ENCODE measurements around the gene TERT.

The TERT gene

GRCh38 chr5:1249366-1250280 lies 45.2 kb downstream of the TERT start:
- H2AK5ac ChIP-seq (ENCODE audit: low read length) = no peak overlapping the region
- no peak overlapping the region for H3K4me3 ChIP-seq (ENCODE audit: low read depth, low read length)
- H3K4me2 ChIP-seq (ENCODE audit: low read length) = no peak overlapping the region
- no peak overlapping the region for H4K8ac ChIP-seq (ENCODE audit: low read depth, low read length)
- H3K4ac ChIP-seq (ENCODE audit: low read depth, low read length) = no peak overlapping the region
- no peak overlapping the region for H3K18ac ChIP-seq (ENCODE audit: low read length)
- no peak overlapping the region for H3K14ac ChIP-seq (ENCODE audit: low read length)
- H3K9ac ChIP-seq (ENCODE audit: low read length) = no peak overlapping the region
- H4K12ac ChIP-seq (ENCODE audit: low read depth, low read length) = no peak overlapping the region
- H3K36me3 ChIP-seq (ENCODE audit: control insufficient read depth in 1 of 2, insufficient read depth in 2 of 2, low read length in 2 of 2) = no peaks in the 10 kb centered on the region
- H3K27me3 ChIP-seq (ENCODE audit: insufficient read depth, low read length) = no peaks in the 10 kb centered on the region
- H3K4me1 ChIP-seq (ENCODE audit: control insufficient read depth in 1 of 2, insufficient read depth in 2 of 2, low read length in 2 of 2) = no peaks in the 10 kb centered on the region
- DNase-seq = no peak
- no peak overlapping the region for H3K23ac ChIP-seq (ENCODE audit: low read length)
- H3K79me1 ChIP-seq (ENCODE audit: low read length) = no peaks in the 10 kb centered on the region
- no peak overlapping the region for H2AFZ ChIP-seq (ENCODE audit: insufficient read depth, low read length, poor library complexity)
- no peak overlapping the region for H4K91ac ChIP-seq (ENCODE audit: low read depth, low read length)
- no peaks in the 10 kb centered on the region for H3K9me3 ChIP-seq (ENCODE audit: insufficient read depth, low read depth, low read length)
- no peak overlapping the region for H3K27ac ChIP-seq (ENCODE audit: low read depth, low read length)
- H2BK5ac ChIP-seq (ENCODE audit: low read depth, low read length, poor library complexity) = no peak overlapping the region
- no peaks in the 10 kb centered on the region for H3K79me2 ChIP-seq (ENCODE audit: control insufficient read depth, insufficient read depth, low read length, poor library complexity)
- no peak overlapping the region for H2BK120ac ChIP-seq (ENCODE audit: insufficient read depth, low read length, poor library complexity)
- H2BK12ac ChIP-seq (ENCODE audit: low read length) = no peak overlapping the region
- no CpG with 5 or more reads among the region's 29 CpGs for WGBS (ENCODE audit: extremely low coverage, insufficient coverage, insufficient read length)

DNA sequence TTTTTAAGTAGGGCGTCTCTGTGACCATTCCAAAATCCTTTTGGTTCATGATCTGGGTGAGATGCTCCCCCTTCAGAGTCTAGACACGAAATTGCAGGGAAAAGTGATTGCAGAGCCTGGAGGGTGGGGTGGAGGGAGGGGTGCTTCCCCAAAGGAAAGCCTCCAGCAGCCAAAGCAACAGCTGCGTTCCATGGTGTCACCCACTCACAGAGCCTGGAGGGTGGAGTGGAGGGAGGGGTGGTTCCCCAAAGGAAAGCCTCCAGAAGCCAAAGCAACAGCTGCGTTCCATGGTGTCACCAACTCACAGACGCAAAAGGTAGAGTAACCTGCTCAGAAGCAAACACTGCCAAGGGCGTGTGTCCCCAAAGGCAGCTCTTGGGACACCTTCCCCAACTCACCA lies 47.1 kb downstream of the TERT start:
- Histone ChIP-seq H2BK5ac (ENCODE audit: low read depth, low read length, poor library complexity) (no peak overlapping the region), H2BK12ac (ENCODE audit: low read length) (no peak overlapping the region), H3K4ac (ENCODE audit: low read depth, low read length) (no peak overlapping the region), H4K8ac (ENCODE audit: low read depth, low read length) (no peak overlapping the region), H2BK120ac (ENCODE audit: insufficient read depth, low read length, poor library complexity) (no peak overlapping the region), H3K4me3 (ENCODE audit: low read depth, low read length) (no peak overlapping the region), H3K23ac (ENCODE audit: low read length) (no peak overlapping the region), H2AK5ac (ENCODE audit: low read length) (no peak overlapping the region), H3K14ac (ENCODE audit: low read length) (no peak overlapping the region), H3K9ac (ENCODE audit: low read length) (no peak overlapping the region), H3K36me3 (ENCODE audit: control insufficient read depth in 1 of 2, insufficient read depth in 2 of 2, low read length in 2 of 2) (no peaks in the 10 kb centered on the region), H3K79me1 (ENCODE audit: low read length) (no peaks in the 10 kb centered on the region), H3K18ac (ENCODE audit: low read length) (no peak overlapping the region), H2AFZ (ENCODE audit: insufficient read depth, low read length, poor library complexity) (no peak overlapping the region), H4K91ac (ENCODE audit: low read depth, low read length) (no peak overlapping the region), H3K79me2 (ENCODE audit: control insufficient read depth, insufficient read depth, low read length, poor library complexity) (no peaks in the 10 kb centered on the region), H3K4me1 (ENCODE audit: control insufficient read depth in 1 of 2, insufficient read depth in 2 of 2, low read length in 2 of 2) (no peaks in the 10 kb centered on the region), H3K27ac (ENCODE audit: low read depth, low read length) (no peak overlapping the region), H3K4me2 (ENCODE audit: low read length) (no peak overlapping the region), H3K9me3 (ENCODE audit: insufficient read depth, low read depth, low read length) (no peaks in the 10 kb centered on the region), H4K12ac (ENCODE audit: low read depth, low read length) (no peak overlapping the region), H3K27me3 (ENCODE audit: insufficient read depth, low read length) (no peaks in the 10 kb centered on the region)
- no peak for DNase-seq
- no CpG with 5 or more reads among the region's 6 CpGs for WGBS (ENCODE audit: extremely low coverage, insufficient coverage, insufficient read length)

DNA sequence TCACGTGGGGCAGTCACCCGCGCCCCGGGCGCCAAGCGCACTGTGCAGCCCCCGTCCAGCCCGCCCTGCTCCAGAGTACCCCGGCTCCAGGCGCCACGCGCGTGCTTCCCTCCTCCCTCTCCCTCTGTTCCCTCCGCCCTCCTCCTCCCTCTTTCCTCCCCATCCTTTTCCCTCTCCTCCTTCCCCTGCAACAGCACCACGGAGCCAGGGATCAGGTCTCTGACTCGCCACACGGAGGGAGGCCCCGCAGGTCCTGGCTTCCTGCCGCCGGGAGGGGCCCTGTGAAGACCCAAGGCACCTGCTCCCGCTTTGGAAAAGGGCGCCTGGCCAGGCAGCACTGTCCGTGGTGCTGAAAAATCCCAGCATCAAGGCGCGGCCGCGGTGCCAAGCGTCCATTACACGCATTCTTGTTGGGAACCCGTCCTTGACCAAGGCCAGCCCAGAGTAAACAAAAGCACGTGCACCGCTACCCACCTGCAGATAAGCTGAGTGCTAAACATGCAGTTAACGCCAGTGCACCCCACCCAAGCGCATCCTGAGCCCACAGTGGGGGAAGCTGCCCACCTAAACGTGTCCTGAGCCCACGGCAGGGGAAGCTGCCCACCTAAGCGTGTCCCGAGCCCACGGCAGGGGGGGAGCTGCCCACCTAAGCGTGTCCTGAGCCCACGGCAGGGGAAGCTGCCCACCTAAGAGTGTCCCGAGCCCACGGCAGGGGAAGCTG lies 48.0 kb downstream of the TERT start:
- H3K36me3 ChIP-seq (ENCODE audit: control insufficient read depth in 1 of 2, insufficient read depth in 2 of 2, low read length in 2 of 2) = no peaks in the 10 kb centered on the region
- H3K18ac ChIP-seq (ENCODE audit: low read length) = no peak overlapping the region
- H3K27me3 ChIP-seq (ENCODE audit: insufficient read depth, low read length) = no peaks in the 10 kb centered on the region
- H3K4me3 ChIP-seq (ENCODE audit: low read depth, low read length) = no peak overlapping the region
- H3K79me1 ChIP-seq (ENCODE audit: low read length) = no peaks in the 10 kb centered on the region
- no peak overlapping the region for H2BK12ac ChIP-seq (ENCODE audit: low read length)
- DNase-seq = peak; percentile 18 to 58
- H2BK5ac ChIP-seq (ENCODE audit: low read depth, low read length, poor library complexity) = no peak overlapping the region
- H3K4ac ChIP-seq (ENCODE audit: low read depth, low read length) = no peak overlapping the region
- H3K4me2 ChIP-seq (ENCODE audit: low read length) = no peak overlapping the region
- H3K9me3 ChIP-seq (ENCODE audit: insufficient read depth, low read depth, low read length) = no peaks in the 10 kb centered on the region
- no peaks in the 10 kb centered on the region for H3K4me1 ChIP-seq (ENCODE audit: control insufficient read depth in 1 of 2, insufficient read depth in 2 of 2, low read length in 2 of 2)
- H3K79me2 ChIP-seq (ENCODE audit: control insufficient read depth, insufficient read depth, low read length, poor library complexity) = no peaks in the 10 kb centered on the region
- H2AK5ac ChIP-seq (ENCODE audit: low read length) = no peak overlapping the region
- no peak overlapping the region for H3K9ac ChIP-seq (ENCODE audit: low read length)
- no peak overlapping the region for H3K27ac ChIP-seq (ENCODE audit: low read depth, low read length)
- H3K14ac ChIP-seq (ENCODE audit: low read length) = no peak overlapping the region
- H4K91ac ChIP-seq (ENCODE audit: low read depth, low read length) = no peak overlapping the region
- H2AFZ ChIP-seq (ENCODE audit: insufficient read depth, low read length, poor library complexity) = no peak overlapping the region
- no peak overlapping the region for H4K12ac ChIP-seq (ENCODE audit: low read depth, low read length)
- H3K23ac ChIP-seq (ENCODE audit: low read length) = no peak overlapping the region
- WGBS (ENCODE audit: extremely low coverage, insufficient coverage, insufficient read length) = no CpG with 5 or more reads among the region's 43 CpGs
- H4K8ac ChIP-seq (ENCODE audit: low read depth, low read length) = no peak overlapping the region
- H2BK120ac ChIP-seq (ENCODE audit: insufficient read depth, low read length, poor library complexity) = no peak overlapping the region

GRCh38 chr5:1245905-1246576 lies 48.8 kb downstream of the TERT start:
- H2BK120ac ChIP-seq (ENCODE audit: insufficient read depth, low read length, poor library complexity) = no peak overlapping the region
- H3K9ac ChIP-seq (ENCODE audit: low read length) = no peak overlapping the region
- no peak overlapping the region for H3K4me3 ChIP-seq (ENCODE audit: low read depth, low read length)
- no peak overlapping the region for H3K14ac ChIP-seq (ENCODE audit: low read length)
- no peak overlapping the region for H2AFZ ChIP-seq (ENCODE audit: insufficient read depth, low read length, poor library complexity)
- H2AK5ac ChIP-seq (ENCODE audit: low read length) = no peak overlapping the region
- H3K23ac ChIP-seq (ENCODE audit: low read length) = no peak overlapping the region
- H3K4me1 ChIP-seq (ENCODE audit: control insufficient read depth in 1 of 2, insufficient read depth in 2 of 2, low read length in 2 of 2) = no peaks in the 10 kb centered on the region
- H4K12ac ChIP-seq (ENCODE audit: low read depth, low read length) = no peak overlapping the region
- no peaks in the 10 kb centered on the region for H3K36me3 ChIP-seq (ENCODE audit: control insufficient read depth in 1 of 2, insufficient read depth in 2 of 2, low read length in 2 of 2)
- H3K4ac ChIP-seq (ENCODE audit: low read depth, low read length) = no peak overlapping the region
- H4K8ac ChIP-seq (ENCODE audit: low read depth, low read length) = no peak overlapping the region
- no peak overlapping the region for H3K27ac ChIP-seq (ENCODE audit: low read depth, low read length)
- H4K91ac ChIP-seq (ENCODE audit: low read depth, low read length) = no peak overlapping the region
- no peaks in the 10 kb centered on the region for H3K79me2 ChIP-seq (ENCODE audit: control insufficient read depth, insufficient read depth, low read length, poor library complexity)
- no peaks in the 10 kb centered on the region for H3K79me1 ChIP-seq (ENCODE audit: low read length)
- H3K27me3 ChIP-seq (ENCODE audit: insufficient read depth, low read length) = no peaks in the 10 kb centered on the region
- no CpG with 5 or more reads among the region's 58 CpGs for WGBS (ENCODE audit: extremely low coverage, insufficient coverage, insufficient read length)
- no peak overlapping the region for H3K4me2 ChIP-seq (ENCODE audit: low read length)
- peaks cover under 1% of the 10 kb centered on the region for H3K9me3 ChIP-seq (ENCODE audit: insufficient read depth, low read depth, low read length)
- H2BK5ac ChIP-seq (ENCODE audit: low read depth, low read length, poor library complexity) = no peak overlapping the region
- H2BK12ac ChIP-seq (ENCODE audit: low read length) = no peak overlapping the region
- no peak for DNase-seq
- no peak overlapping the region for H3K18ac ChIP-seq (ENCODE audit: low read length)

All from trophoblast cell (in vitro differentiated cells and primary cell).